NCI-H2196 (cell line): ENCODE results near the gene SRRM3.
"Not testable (repeated sequence)": the region's sequence is repeated elsewhere in the genome, so short reads cannot be mapped to it uniquely, and the experiment has no call there.

Source experiments
- DNase-seq: peaks from one replicate; lab custom pipeline; 2025; ENCODE audit not compliant: unreplicated experiment; lab: John Stamatoyannopoulos, UW

The SRRM3 gene

GRCh38 chr7:76261329-76261728 is 59.6 kb downstream of the SRRM3 start:
- no peak for DNase-seq

GRCh38 chr7:76261931-76262330 is 60.2 kb downstream of the SRRM3 start:
- peak; percentile 22 for DNase-seq

- peak; percentile 78 for DNase-seq
Measured at GRCh38 chr7:76262683-76263402, 61.1 kb downstream of the SRRM3 start.

GRCh38 chr7:76265299-76265698 is 63.6 kb downstream of the SRRM3 start:
- DNase-seq = no peak

- no peak for DNase-seq
Measured at GRCh38 chr7:76267107-76267893, 65.6 kb downstream of the SRRM3 start.

- no peak for DNase-seq
Measured at GRCh38 chr7:76267894-76268183, 66.1 kb downstream of the SRRM3 start.

- no peak for DNase-seq
Measured at GRCh38 chr7:76268376-76268775, 66.7 kb downstream of the SRRM3 start.

GRCh38 chr7:76269895-76270294 is 68.2 kb downstream of the SRRM3 start:
- DNase-seq = no peak

- DNase-seq = not testable (repeated sequence)
Measured at GRCh38 chr7:76271384-76271783, 69.7 kb downstream of the SRRM3 start.

- DNase-seq = no peak
Measured at GRCh38 chr7:76272142-76272541, 70.4 kb downstream of the SRRM3 start.

- no peak for DNase-seq
Measured at GRCh38 chr7:76272851-76273497, 71.3 kb downstream of the SRRM3 start.

GRCh38 chr7:76273503-76273902 is 71.8 kb downstream of the SRRM3 start:
- no peak for DNase-seq

- peak; percentile 10 for DNase-seq
Measured at GRCh38 chr7:76278540-76278939, 76.8 kb downstream of the SRRM3 start.

GRCh38 chr7:76280408-76280807 is 78.7 kb downstream of the SRRM3 start:
- DNase-seq = no peak

- no peak for DNase-seq
Measured at GRCh38 chr7:76281006-76281705, 79.5 kb downstream of the SRRM3 start.

GRCh38 chr7:76281706-76282343 is 80.1 kb downstream of the SRRM3 start:
- no peak for DNase-seq

- DNase-seq = peak; percentile 36
Measured at GRCh38 chr7:76282344-76283253, 80.9 kb downstream of the SRRM3 start.

- no peak for DNase-seq
Measured at GRCh38 chr7:76283254-76284159, 81.8 kb downstream of the SRRM3 start.
